Esophagus muscularis mucosa (tissue), 4 donors: ENCODE data around the gene SETBP1.
A peak's percentile ranks its signal among the peaks of the same experiment; 100 is the strongest.

ENCODE experiments used
- EP300 ChIP-seq: sonication (generic); formaldehyde crosslinking; IDR thresholded peaks from one replicate; pipeline ENCODE4 v1.6.1; 2017; ENCODE audit warnings: antibody characterized with exemption
- POLR2A ChIP-seq: fragments of 450-650 bp; IDR thresholded peaks from one replicate; pipeline ENCODE4 v1.6.1; 2017; ENCODE audit warnings: antibody characterized with exemption, moderate library complexity, mild to moderate bottlenecking, low read depth
- POLR2AphosphoS5 ChIP-seq, 2 donors: sonication (generic); formaldehyde crosslinking; IDR thresholded peaks; one replicate each; pipeline ENCODE4 v1.6.1; 2017; ENCODE audit warnings: antibody characterized with exemption in 2 of 2
- TF ChIP-seq, protein P1 (sequence below), 3 experiments: fragments of 200-600 bp in 2 of 3; fragments of 450-650 bp in 1 of 3; sonication (generic) in 2 of 3; IDR thresholded peaks; one replicate each; pipeline ENCODE4 v1.5.1; 2017 to 2019; ENCODE audit warnings: antibody characterized with exemption in 3 of 3, mild to moderate bottlenecking in 2 of 3, moderate library complexity in 1 of 3

DNA sequence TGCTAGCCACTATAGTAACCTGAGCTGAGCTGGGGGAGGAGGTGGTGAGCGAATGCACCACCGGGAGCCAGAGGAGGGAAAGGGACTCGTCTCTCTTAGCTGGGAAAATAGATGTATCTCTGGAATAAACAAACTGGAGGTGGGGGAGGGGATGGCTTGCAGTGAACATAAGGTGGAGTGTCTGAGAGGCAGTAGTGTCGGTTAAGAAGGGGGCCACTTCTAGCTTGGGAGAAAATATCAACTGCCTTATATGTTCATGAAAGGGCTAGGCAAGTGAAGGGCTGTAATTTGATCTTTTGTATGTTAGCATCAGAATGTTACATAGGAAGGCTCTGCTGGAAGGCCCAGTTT is 2.2 kb downstream of the SETBP1 start:
- TF ChIP-seq, protein P1, sequence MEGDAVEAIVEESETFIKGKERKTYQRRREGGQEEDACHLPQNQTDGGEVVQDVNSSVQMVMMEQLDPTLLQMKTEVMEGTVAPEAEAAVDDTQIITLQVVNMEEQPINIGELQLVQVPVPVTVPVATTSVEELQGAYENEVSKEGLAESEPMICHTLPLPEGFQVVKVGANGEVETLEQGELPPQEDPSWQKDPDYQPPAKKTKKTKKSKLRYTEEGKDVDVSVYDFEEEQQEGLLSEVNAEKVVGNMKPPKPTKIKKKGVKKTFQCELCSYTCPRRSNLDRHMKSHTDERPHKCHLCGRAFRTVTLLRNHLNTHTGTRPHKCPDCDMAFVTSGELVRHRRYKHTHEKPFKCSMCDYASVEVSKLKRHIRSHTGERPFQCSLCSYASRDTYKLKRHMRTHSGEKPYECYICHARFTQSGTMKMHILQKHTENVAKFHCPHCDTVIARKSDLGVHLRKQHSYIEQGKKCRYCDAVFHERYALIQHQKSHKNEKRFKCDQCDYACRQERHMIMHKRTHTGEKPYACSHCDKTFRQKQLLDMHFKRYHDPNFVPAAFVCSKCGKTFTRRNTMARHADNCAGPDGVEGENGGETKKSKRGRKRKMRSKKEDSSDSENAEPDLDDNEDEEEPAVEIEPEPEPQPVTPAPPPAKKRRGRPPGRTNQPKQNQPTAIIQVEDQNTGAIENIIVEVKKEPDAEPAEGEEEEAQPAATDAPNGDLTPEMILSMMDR (IDR thresholded peaks at IDR 0.05), result no peak
- TF ChIP-seq POLR2A (no peak), EP300 (no peak), POLR2AphosphoS5 (IDR thresholded peaks at IDR 0.05) (peak in 1 of 2 donors; percentile 10)
